ENCODE measurements around the gene CST7. TPM values are rescaled to one million over a fixed set of nuclear protein-coding genes. Genes with fewer than 3 reads are reported as not detected.

CST7 gene
- total RNA-seq, 2 experiments from 2014 or later: 92.0 to 92.4 TPM

- Mint-ChIP-seq H3K27ac (peak overlapping the region; percentile 99), H3K4me1 (peaks cover 52% of the 10 kb centered on the region), H3K27me3 (no peaks in the 10 kb centered on the region), H3K36me3 (peaks cover 34% of the 10 kb centered on the region), H3K4me3 (peak overlapping the region; percentile 87), H3K9me3 (peaks cover 27% of the 10 kb centered on the region)
- ATAC-seq (ENCODE audit: low read depth) (no peak), DNase-seq (no peak)
- POLR2A ChIA-PET: interaction anchor here (1.0 to 2.6 kb wide), 7 partner anchors 14 to 108 kb away, joined by 3 to 19 read pairs (median 6); partner anchors contain the start of genes ACSS1 and APMAP
Observed at GRCh38 chr20:24950128-24950835, 1.2 kb downstream of the CST7 start.

GRCh38 chr20:24950836-24951525 lies 1.9 kb downstream of the CST7 start:
- POLR2A ChIA-PET: interaction anchor here (1.2 to 2.6 kb wide), 5 partner anchors 18 to 107 kb away, joined by 3 to 15 read pairs (median 6); partner anchors contain the start of genes ACSS1 and APMAP
- Mint-ChIP-seq H3K9me3 (peaks cover 20% of the 10 kb centered on the region), H3K27me3 (no peaks in the 10 kb centered on the region), H3K36me3 (peaks cover 27% of the 10 kb centered on the region), H3K4me1 (peaks cover 52% of the 10 kb centered on the region), H3K27ac (peak overlapping the region; percentile 71), H3K4me3 (peak overlapping the region; percentile 47)
- ATAC-seq (ENCODE audit: low read depth) (no peak), DNase-seq (no peak)

DNA sequence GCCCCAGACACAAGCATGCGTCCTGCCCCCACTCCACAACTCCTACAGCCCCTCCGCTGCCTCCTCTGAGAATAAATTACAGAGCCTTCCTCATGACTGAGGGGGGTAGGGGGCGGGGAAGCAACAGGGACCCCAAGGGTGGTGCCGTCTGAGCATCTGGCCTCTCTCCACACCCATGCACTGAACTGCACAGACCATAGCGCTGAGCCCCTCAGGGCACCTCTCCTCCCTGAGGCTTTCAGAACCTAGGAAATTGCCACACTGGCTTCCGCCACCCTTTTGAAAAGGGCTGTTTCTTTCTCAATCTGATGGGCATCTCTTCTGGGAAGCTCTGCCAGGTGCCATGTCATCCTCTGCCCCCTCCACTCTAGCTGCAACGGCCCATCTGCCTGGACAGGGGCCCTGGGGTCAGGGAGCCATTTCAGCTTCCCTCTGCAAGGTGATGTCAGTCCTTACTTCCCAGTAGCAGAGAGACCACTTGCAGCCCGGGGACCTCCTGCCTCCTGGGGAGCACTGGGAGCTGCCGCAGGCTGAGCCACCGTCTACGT lies 2.5 kb downstream of the CST7 start:
- Mint-ChIP-seq H3K9me3 (peaks cover 15% of the 10 kb centered on the region), H3K36me3 (peaks cover 24% of the 10 kb centered on the region), H3K27me3 (no peaks in the 10 kb centered on the region), H3K4me1 (peaks cover 56% of the 10 kb centered on the region), H3K27ac (peak overlapping the region; percentile 71), H3K4me3 (peak overlapping the region; percentile 34)
- no peak for DNase-seq
- ATAC-seq (ENCODE audit: low read depth): no peak
- POLR2A ChIA-PET: interaction anchor here (1.5 kb wide), 1 partner anchor 20 kb away, joined by 6 read pairs; no protein-coding TSS in a partner anchor

DNA sequence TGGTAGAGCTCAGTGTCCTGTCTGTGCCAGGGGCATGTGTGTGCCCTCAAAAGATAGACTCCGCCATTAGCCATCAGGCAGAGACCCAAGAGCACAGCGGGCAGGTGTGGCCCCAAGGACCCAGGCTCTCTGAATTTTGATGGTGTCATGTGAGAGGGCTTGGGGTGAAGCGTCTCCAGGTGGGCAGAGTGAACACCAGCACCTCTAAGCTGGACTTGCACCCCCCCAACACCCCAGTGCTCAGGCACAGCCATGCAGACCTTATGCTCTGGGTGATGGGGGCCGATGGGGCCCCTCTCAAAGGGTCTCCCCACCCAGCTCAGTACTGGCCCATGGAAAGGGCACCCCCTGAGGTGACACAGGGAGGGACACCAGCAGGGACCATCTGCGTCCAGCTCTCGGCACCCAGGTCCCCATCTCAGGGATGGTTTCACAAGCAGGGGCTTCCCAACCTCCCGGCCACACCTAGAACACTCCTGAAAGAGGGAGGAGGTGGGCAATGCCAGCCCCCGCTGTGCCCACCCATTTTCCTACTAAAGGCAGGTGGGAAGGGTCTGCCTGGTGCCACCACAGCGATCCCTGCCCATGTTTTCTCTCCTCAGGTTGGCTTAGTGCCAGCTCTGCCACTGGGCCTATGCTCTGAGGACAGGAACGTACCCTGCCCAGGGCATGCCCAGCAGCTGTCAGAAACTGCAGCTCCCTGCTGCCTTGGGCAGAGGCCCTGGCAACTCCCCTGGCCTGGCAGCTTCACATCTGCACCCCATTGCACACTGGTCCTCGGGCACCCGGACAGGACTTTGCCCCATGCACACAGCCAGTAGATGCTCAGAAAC lies 3.5 kb downstream of the CST7 start:
- H3K36me3 Mint-ChIP-seq: peaks cover 14% of the 10 kb centered on the region
- no peak for ATAC-seq (ENCODE audit: low read depth)
- H3K27ac Mint-ChIP-seq: peak overlapping the region; percentile 30
- no peak overlapping the region for H3K4me3 Mint-ChIP-seq
- DNase-seq: no peak
- H3K27me3 Mint-ChIP-seq: no peaks in the 10 kb centered on the region
- H3K9me3 Mint-ChIP-seq: peaks cover 6% of the 10 kb centered on the region
- POLR2A ChIA-PET: interaction anchor here (0.6 to 3.7 kb wide), 3 partner anchors 40 to 436 kb away, joined by 3 to 13 read pairs (median 4); partner anchors contain the start of gene APMAP
- peaks cover 53% of the 10 kb centered on the region for H3K4me1 Mint-ChIP-seq

DNA sequence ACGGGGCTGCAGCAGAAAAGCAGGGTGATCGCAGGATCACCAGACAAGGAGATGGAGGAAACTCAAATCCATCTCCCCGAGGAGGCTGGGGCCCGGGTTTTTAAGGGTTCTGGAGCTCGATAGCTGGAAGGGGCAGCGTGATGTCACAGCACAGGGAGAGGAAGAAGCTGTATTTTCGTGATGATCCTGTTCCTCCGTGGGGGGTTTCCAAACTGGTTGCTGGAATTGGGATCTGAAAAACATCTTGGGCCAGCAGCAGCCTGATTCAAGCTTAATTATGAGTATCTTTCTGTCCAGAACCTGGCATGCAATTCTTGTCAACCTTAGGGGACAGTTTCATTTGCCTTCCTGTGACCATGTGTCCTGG lies 4.1 kb downstream of the CST7 start:
- Mint-ChIP-seq H3K4me1 (peaks cover 47% of the 10 kb centered on the region), H3K4me3 (no peak overlapping the region), H3K9me3 (no peaks in the 10 kb centered on the region), H3K27me3 (no peaks in the 10 kb centered on the region), H3K27ac (peak overlapping the region; percentile 30), H3K36me3 (peaks cover 9% of the 10 kb centered on the region)
- no peak for ATAC-seq (ENCODE audit: low read depth)
- DNase-seq: no peak
- POLR2A ChIA-PET: interaction anchor here (0.6 to 3.7 kb wide), 3 partner anchors 39 to 436 kb away, joined by 3 to 13 read pairs (median 4); partner anchors contain the start of gene APMAP

DNA sequence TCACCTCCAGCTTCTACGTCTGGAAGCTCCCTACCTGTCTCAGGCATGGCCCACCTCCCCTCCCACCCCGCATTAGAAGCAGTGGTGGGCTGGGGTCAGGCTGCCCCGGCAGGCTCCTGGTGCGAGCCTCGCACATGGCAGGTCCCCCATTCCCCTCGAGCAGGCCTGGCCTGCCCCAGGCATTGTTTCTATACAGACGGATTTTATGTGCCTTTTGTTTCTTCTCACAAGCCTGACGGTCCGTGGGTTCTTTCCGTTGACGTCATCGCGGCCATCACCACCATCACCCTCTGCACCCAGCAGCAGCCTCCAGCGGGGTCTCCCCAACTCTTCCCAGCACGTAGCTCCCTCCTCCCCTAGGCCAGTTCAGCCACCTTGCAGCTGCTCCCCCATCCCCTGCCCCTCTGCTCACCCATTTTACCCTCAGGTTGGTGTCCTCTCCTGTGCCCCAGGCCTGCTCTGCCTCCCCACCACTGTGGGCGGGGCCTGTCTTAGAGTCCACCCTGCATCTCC lies 4.6 kb downstream of the CST7 start:
- peaks cover 42% of the 10 kb centered on the region for H3K4me1 Mint-ChIP-seq
- POLR2A ChIA-PET: interaction anchor here (3.7 kb wide), 1 partner anchor 39 kb away, joined by 13 read pairs; the partner anchor contains the start of gene APMAP
- ATAC-seq (ENCODE audit: low read depth): no peak
- H3K9me3 Mint-ChIP-seq: no peaks in the 10 kb centered on the region
- no peaks in the 10 kb centered on the region for H3K27me3 Mint-ChIP-seq
- H3K36me3 Mint-ChIP-seq: peaks cover 8% of the 10 kb centered on the region
- no peak overlapping the region for H3K4me3 Mint-ChIP-seq
- DNase-seq: no peak
- H3K27ac Mint-ChIP-seq: peak overlapping the region; percentile 45

- H3K36me3 Mint-ChIP-seq: peaks cover 8% of the 10 kb centered on the region
- DNase-seq (no peak), ATAC-seq (ENCODE audit: low read depth) (no peak)
- H3K9me3 Mint-ChIP-seq: no peaks in the 10 kb centered on the region
- POLR2A ChIA-PET: interaction anchor here (0.7 to 3.7 kb wide), 2 partner anchors 8 to 38 kb away, joined by 3 to 13 read pairs; partner anchors contain the start of gene APMAP
- H3K4me3 Mint-ChIP-seq: no peak overlapping the region
- no peaks in the 10 kb centered on the region for H3K27me3 Mint-ChIP-seq
- H3K4me1 Mint-ChIP-seq: peaks cover 40% of the 10 kb centered on the region
- H3K27ac Mint-ChIP-seq: peak overlapping the region; percentile 45
Observed at GRCh38 chr20:24954151-24954550, 5.1 kb downstream of the CST7 start.

DNA sequence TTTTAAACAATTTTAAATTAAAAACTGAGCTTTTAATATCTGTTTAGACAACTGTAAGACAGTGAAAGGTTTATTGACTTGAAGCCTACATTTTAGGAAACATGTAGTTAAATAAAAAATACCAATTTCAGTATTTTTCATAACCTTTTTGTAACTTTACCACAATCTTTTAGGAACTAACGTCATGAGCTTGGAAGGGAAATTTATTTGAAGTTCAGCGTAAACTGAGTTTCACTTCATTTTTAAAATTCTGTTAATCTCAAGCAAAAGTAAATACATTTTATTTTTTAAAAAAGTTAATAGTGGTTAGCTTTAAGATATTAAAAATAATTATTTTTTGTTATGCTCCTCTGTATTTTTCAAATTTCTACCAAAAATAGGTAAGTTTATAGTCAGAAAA lies 5.5 kb downstream of the CST7 start:
- POLR2A ChIA-PET: interaction anchor here (0.6 to 3.7 kb wide), 7 partner anchors 8 to 103 kb away, joined by 3 to 13 read pairs (median 4); partner anchors contain the start of genes ACSS1 and APMAP
- H3K27ac Mint-ChIP-seq: peak overlapping the region; percentile 80
- no peaks in the 10 kb centered on the region for H3K27me3 Mint-ChIP-seq
- ATAC-seq (ENCODE audit: low read depth) (no peak), DNase-seq (no peak)
- H3K4me3 Mint-ChIP-seq: peak overlapping the region; percentile 57
- H3K36me3 Mint-ChIP-seq: peaks cover 8% of the 10 kb centered on the region
- peaks cover 38% of the 10 kb centered on the region for H3K4me1 Mint-ChIP-seq
- H3K9me3 Mint-ChIP-seq: no peaks in the 10 kb centered on the region

GRCh38 chr20:24955045-24955444 lies 6.0 kb downstream of the CST7 start:
- Mint-ChIP-seq H3K9me3 (no peaks in the 10 kb centered on the region), H3K27me3 (no peaks in the 10 kb centered on the region), H3K4me1 (peaks cover 34% of the 10 kb centered on the region), H3K4me3 (peak overlapping the region; percentile 57), H3K36me3 (peaks cover 8% of the 10 kb centered on the region), H3K27ac (peak overlapping the region; percentile 80)
- DNase-seq (peak; percentile 45), ATAC-seq (ENCODE audit: low read depth) (peak; percentile 74)
- POLR2A ChIA-PET: interaction anchor here (0.6 to 3.7 kb wide), 10 partner anchors 9 to 103 kb away, joined by 3 to 13 read pairs (median 4); partner anchors contain the start of genes ACSS1 and APMAP

GRCh38 chr20:24956001-24956841 lies 7.2 kb downstream of the CST7 start:
- no peaks in the 10 kb centered on the region for H3K27me3 Mint-ChIP-seq
- H3K9me3 Mint-ChIP-seq: no peaks in the 10 kb centered on the region
- ATAC-seq (ENCODE audit: low read depth) (no peak), DNase-seq (no peak)
- peaks cover 35% of the 10 kb centered on the region for H3K4me1 Mint-ChIP-seq
- peaks cover 13% of the 10 kb centered on the region for H3K36me3 Mint-ChIP-seq
- POLR2A ChIA-PET: interaction anchor here (1.3 to 3.7 kb wide), 2 partner anchors 8 to 36 kb away, joined by 4 to 13 read pairs; partner anchors contain the start of gene APMAP
- H3K27ac Mint-ChIP-seq: peak overlapping the region; percentile 76
- no peak overlapping the region for H3K4me3 Mint-ChIP-seq

- H3K9me3 Mint-ChIP-seq: no peaks in the 10 kb centered on the region
- H3K36me3 Mint-ChIP-seq: peaks cover 16% of the 10 kb centered on the region
- H3K27ac Mint-ChIP-seq: peak overlapping the region; percentile 58
- H3K4me3 Mint-ChIP-seq: no peak overlapping the region
- H3K4me1 Mint-ChIP-seq: peaks cover 31% of the 10 kb centered on the region
- DNase-seq (no peak), ATAC-seq (ENCODE audit: low read depth) (no peak)
- H3K27me3 Mint-ChIP-seq: no peaks in the 10 kb centered on the region
- POLR2A ChIA-PET: no interaction called here
Observed at GRCh38 chr20:24957326-24958016, 8.4 kb downstream of the CST7 start.

All from activated naive CD8-positive, alpha-beta T cell treated with anti-CD3 and anti-CD28 coated beads, Interleukin-2, amount 10 ng/mL, durations not matched to agents 7 days and 5 days (primary cell).